H1 (cell line): ENCODE measurements around the gene FBXO2. TPM values are rescaled to one million over a fixed set of nuclear protein-coding genes. Genes with fewer than 3 reads are reported as not detected.

Source experiments
- CTCF ChIA-PET: fragments of 300-600 bp; sonication (Branson Sonifier 250); formaldehyde crosslinking; loops from one replicate; lab custom pipeline; 2021; ENCODE audit not compliant: partially characterized antibody; lab: Charles Lee
- POLR2A ChIA-PET: fragments of 300-600 bp; sonication (Branson Sonifier 250); formaldehyde crosslinking; loops from one replicate; lab custom pipeline; 2021; ENCODE audit warnings: inconsistent platforms; ENCODE audit not compliant: partially characterized antibody; lab: Charles Lee
- DNase-seq, 2 experiments: peaks; one replicate each; pipeline versions ENCODE4 v3.0.0 to v3.0.0-alpha.2; 2010 to 2022; ENCODE audit warnings: low spot score in 2 of 2, low read depth in 1 of 2, mixed read lengths in 1 of 2
- FAIRE-seq: peaks from 2 replicates; lab custom pipeline; 2011; peaks lifted over from hg19 to GRCh38; lab: Jason Lieb, UNC
- H2AFZ ChIP-seq: 2 replicates; pipeline ENCODE4 v1.8.1; 2012; ENCODE audit warnings: low read length, inconsistent platforms
- H2AK5ac ChIP-seq: 2 replicates; pipeline ENCODE4 v1.6.1; 2013; ENCODE audit warnings: low read depth, low read length
- H2BK120ac ChIP-seq: replicated peaks from 2 replicates; pipeline ENCODE3; 2013; ENCODE audit warnings: low read depth, low read length, inconsistent platforms
- H2BK12ac ChIP-seq: 2 replicates; pipeline ENCODE4 v1.6.1; 2013; ENCODE audit warnings: low read depth, low read length
- H2BK15ac ChIP-seq: 2 replicates; pipeline ENCODE4 v1.6.1; 2013; ENCODE audit warnings: low read length
- H2BK20ac ChIP-seq: 2 replicates; pipeline ENCODE4 v1.6.1; 2013; ENCODE audit warnings: low read length
- H2BK5ac ChIP-seq: 2 replicates; pipeline ENCODE4 v1.6.1; 2013; ENCODE audit warnings: low read depth, low read length
- H3K14ac ChIP-seq: 2 replicates; pipeline ENCODE4 v1.6.1; 2013; ENCODE audit warnings: inconsistent platforms; ENCODE audit not compliant: insufficient read length
- H3K18ac ChIP-seq: 2 replicates; pipeline ENCODE4 v1.6.1; 2013; ENCODE audit warnings: low read length; ENCODE audit errors: extremely low read depth
- H3K23ac ChIP-seq: 2 replicates; pipeline ENCODE4 v1.6.1; 2013; ENCODE audit warnings: inconsistent platforms; ENCODE audit not compliant: insufficient read length
- H3K23me2 ChIP-seq: 2 replicates; pipeline ENCODE4 v1.6.1; 2013; ENCODE audit warnings: low read depth, low read length
- H3K27ac ChIP-seq: 2 replicates; pipeline ENCODE4 v1.6.1; 2011; ENCODE audit warnings: low read depth, low read length, inconsistent platforms
- H3K27me3 ChIP-seq, 4 experiments: replicated peaks in 1 of 4; 1 replicate in 1 of 4; 2 replicates in 3 of 4; pipeline versions ENCODE4 v1.6.1 to v1.8.1; 2011 to 2013; ENCODE audit warnings: low read length in 3 of 4, mild to moderate bottlenecking in 3 of 4, inconsistent platforms in 2 of 4, mixed read lengths in 2 of 4, moderate library complexity in 1 of 4; ENCODE audit not compliant: control insufficient read depth in 3 of 4, insufficient read depth in 3 of 4; ENCODE audit errors: extremely low read depth in 1 of 4
- H3K36me3 ChIP-seq, 4 experiments: 2 replicates each; pipeline versions ENCODE4 v1.6.1 to v1.8.1; 2011 to 2013; ENCODE audit warnings: mild to moderate bottlenecking in 4 of 4, low read length in 3 of 4, moderate library complexity in 2 of 4, control low read depth in 1 of 4, inconsistent platforms in 1 of 4; ENCODE audit not compliant: insufficient read depth in 4 of 4, control insufficient read depth in 2 of 4
- H3K4ac ChIP-seq: replicated peaks from 2 replicates; pipeline ENCODE3; 2013; ENCODE audit warnings: low read length, low read depth, mixed read lengths, inconsistent platforms; ENCODE audit not compliant: insufficient read length
- H3K4me1 ChIP-seq, 4 experiments: replicated peaks in 1 of 4; 1 replicate in 1 of 4; 2 replicates in 3 of 4; pipeline versions ENCODE4 v1.6.1 to v1.8.1; 2011 to 2013; ENCODE audit warnings: low read length in 3 of 4, inconsistent platforms in 2 of 4, mixed read lengths in 1 of 4; ENCODE audit not compliant: insufficient read depth in 4 of 4, control insufficient read depth in 3 of 4
- H3K4me2 ChIP-seq, 2 experiments: 2 replicates each; pipeline versions ENCODE4 v1.6.1 to v1.8.1; 2011 to 2013; ENCODE audit warnings: low read depth in 2 of 2, low read length in 2 of 2, control low read depth in 1 of 2, inconsistent platforms in 1 of 2, mild to moderate bottlenecking in 1 of 2; ENCODE audit not compliant: insufficient read depth in 1 of 2
- H3K4me3 ChIP-seq, 4 experiments: fragments of 200-600, 300-600 bp in 1 of 4; sonication (generic), shearing (Covaris generic), sonication (Bioruptor Twin) in 1 of 4; 2 replicates each; pipeline versions ENCODE4 v1.5.1 to v1.8.1; 2011 to 2016; ENCODE audit warnings: low read length in 4 of 4, low read depth in 3 of 4, control low read depth in 2 of 4, inconsistent platforms in 2 of 4, mild to moderate bottlenecking in 2 of 4, mixed read lengths in 1 of 4, moderate library complexity in 1 of 4; ENCODE audit not compliant: insufficient read depth in 2 of 4; ENCODE audit errors: extremely low read depth in 1 of 4
- H3K56ac ChIP-seq: replicated peaks from 2 replicates; pipeline ENCODE3; 2013; ENCODE audit warnings: low read depth, mild to moderate bottlenecking, mixed read lengths, low read length, inconsistent platforms; ENCODE audit not compliant: insufficient read length
- H3K79me1 ChIP-seq: 2 replicates; pipeline ENCODE4 v1.6.1; 2013; ENCODE audit warnings: low read depth, low read length, control low read depth
- H3K79me2 ChIP-seq, 2 experiments: 2 replicates each; pipeline versions ENCODE4 v1.6.1 to v1.8.1; 2012 to 2013; ENCODE audit warnings: low read length in 2 of 2, mild to moderate bottlenecking in 2 of 2, inconsistent platforms in 1 of 2; ENCODE audit not compliant: insufficient read depth in 2 of 2, control insufficient read depth in 1 of 2
- H3K9ac ChIP-seq, 4 experiments: replicated peaks in 1 of 4; 1 replicate in 1 of 4; 2 replicates in 3 of 4; pipeline versions ENCODE4 v1.6.1 to v1.8.1; 2011 to 2013; ENCODE audit warnings: low read depth in 3 of 4, low read length in 3 of 4, control low read depth in 2 of 4, mild to moderate bottlenecking in 2 of 4, moderate library complexity in 2 of 4, inconsistent platforms in 1 of 4; ENCODE audit errors: extremely low read depth in 1 of 4
- H3K9me3 ChIP-seq, 2 experiments: 2 replicates each; pipeline versions ENCODE4 v1.6.1 to v1.8.1; 2012 to 2013; ENCODE audit warnings: mild to moderate bottlenecking in 2 of 2, moderate library complexity in 2 of 2, control low read depth in 1 of 2, inconsistent platforms in 1 of 2, low read depth in 1 of 2, low read length in 1 of 2, mixed read lengths in 1 of 2; ENCODE audit not compliant: insufficient read depth in 2 of 2
- H4K20me1 ChIP-seq, 2 experiments: replicated peaks in 1 of 2; 2 replicates each; pipeline versions ENCODE3 to v1.8.1; 2011 to 2013; ENCODE audit warnings: inconsistent platforms in 2 of 2, low read length in 2 of 2, mild to moderate bottlenecking in 1 of 2; ENCODE audit not compliant: insufficient read depth in 2 of 2, control insufficient read depth in 1 of 2
- H4K5ac ChIP-seq: 2 replicates; pipeline ENCODE4 v1.6.1; 2013; ENCODE audit warnings: low read length, low read depth, mixed read lengths, inconsistent platforms; ENCODE audit not compliant: insufficient read length
- H4K8ac ChIP-seq: 2 replicates; pipeline ENCODE4 v1.8.0; 2013; ENCODE audit warnings: mild to moderate bottlenecking, moderate library complexity, low read length, inconsistent platforms; ENCODE audit not compliant: insufficient read depth; ENCODE audit errors: extremely low read depth
- H4K91ac ChIP-seq: replicated peaks from 2 replicates; pipeline ENCODE3; 2013; ENCODE audit warnings: low read length, mixed read lengths, inconsistent platforms; ENCODE audit not compliant: insufficient read length
- CBX8 ChIP-seq: fragments of 300-800, 300-1000 bp; sonication (generic); IDR thresholded peaks from 2 replicates; pipeline ENCODE4 v1.7.1; 2016; ENCODE audit warnings: low read depth, low read length, borderline replicate concordance
- GTF2F1 ChIP-seq: IDR thresholded peaks from 2 replicates; pipeline ENCODE4 v1.6.1; 2012; ENCODE audit warnings: low read depth, low read length, improper control_type of control experiment, borderline replicate concordance
- SP2 ChIP-seq: IDR thresholded peaks from 2 replicates; pipeline ENCODE4 v1.6.1; 2012; ENCODE audit warnings: mild to moderate bottlenecking, low read length, inconsistent platforms
- TEAD4 ChIP-seq: IDR thresholded peaks from 2 replicates; pipeline ENCODE4 v1.6.1; 2012; ENCODE audit warnings: low read depth, low read length, inconsistent platforms, mixed read lengths
- WGBS, 2 experiments: shearing (Covaris generic) in 1 of 2; methylation state at CpG; one replicate each; pipeline versions ENCODE4 v1.1.6 to v1.1.7; 2013 to 2015; ENCODE audit warnings: low lambda C conversion rate in 2 of 2, mixed read lengths in 2 of 2, inconsistent platforms in 1 of 2, low coverage in 1 of 2, missing lambda C conversion rate in 1 of 2; ENCODE audit not compliant: insufficient replicate concordance in 2 of 2, insufficient coverage in 1 of 2, insufficient read length in 1 of 2; ENCODE audit errors: extremely low coverage in 1 of 2, missing lambda C conversion rate in 1 of 2; 5-methylcytosine and 5-hydroxymethylcytosine counted together
- polyA plus RNA-seq, 7 experiments: library from polyadenylated mRNA; depleted of rRNA in 3 of 7; stranded (reverse) in 5 of 7; unstranded in 2 of 7; fragments of >200 nt in 5 of 7; fragments of 200-250 nt in 2 of 7; gene quantifications; 1 replicate in 5 of 7; 2 replicates in 1 of 7; 4 replicates in 1 of 7; pipeline versions ENCODE4 v1.2.1 to v1.2.3, GENCODE V29; 2011 to 2013; ENCODE audit warnings: missing spikeins in 2 of 7, mixed read lengths in 2 of 7
- total RNA-seq: library from RNA; stranded (reverse); fragmentation: NEBNext Ultra II Directional; extraction: Animal tissue kit (Norgen Biotek cat#: 25700); gene quantifications from 2 replicates; pipeline ENCODE4 v1.2.1, GENCODE V29; 2021

The FBXO2 gene
- total and polyA plus RNA-seq, 2 of the 8 experiments (the other 6 are each of a cell fraction or from before 2014, with no cell fraction given) = 51.3 to 57.9 TPM

- 0 out of 2 replicates have a peak overlapping the region, but pooled peaks have one; percentile 25 for H2BK15ac ChIP-seq
- H4K20me1 ChIP-seq = peaks cover 0 to 7% of the 10 kb centered on the region in 2 experiments
- CTCF ChIA-PET = interaction anchor here (0.6 to 2.3 kb wide), 11 partner anchors 9 to 66 kb away, joined by 3 to 7 read pairs (median 4); partner anchors contain the start of gene DRAXIN
- no peak overlapping the region for H3K23ac ChIP-seq
- no peak overlapping the region for H3K56ac ChIP-seq
- H3K9ac ChIP-seq = no peak overlapping the region
- H3K4me1 ChIP-seq = peaks cover 6 to 37% (median 27%) of the 10 kb centered on the region in 4 experiments
- H3K27ac ChIP-seq = no peak overlapping the region
- H3K36me3 ChIP-seq = peaks cover 0 to 6% (median 0%) of the 10 kb centered on the region in 4 experiments; a peak in 1 of 8 replicates
- FAIRE-seq (no peak), DNase-seq (peak in 1 of 2 experiments; percentile 58)
- H2BK20ac ChIP-seq = peak overlapping the region; percentile 73; the same call in 1 of the 2 replicates
- H4K91ac ChIP-seq = peak overlapping the region; percentile 5
- peaks cover 6% of the 10 kb centered on the region for H3K23me2 ChIP-seq
- H3K18ac ChIP-seq = peak overlapping the region; percentile 36
- H2BK12ac ChIP-seq = peak overlapping the region; percentile 62; the same call in 1 of the 2 replicates
- no peak overlapping the region for H3K14ac ChIP-seq
- no peak for TF ChIP-seq GTF2F1
- TF ChIP-seq TEAD4 = 0 out of 2 replicates have a peak, but pooled peaks have one; percentile 13
- TF ChIP-seq SP2 = no peak
- TF ChIP-seq CBX8 = no peak
- TF ChIP-seq, all 59 proteins: peak for 1
- H3K9me3 ChIP-seq = no peaks in the 10 kb centered on the region
- no peak overlapping the region for H4K8ac ChIP-seq
- peaks cover 6 to 15% of the 10 kb centered on the region in 2 experiments; a peak in 2 of 4 replicates for H3K79me2 ChIP-seq
- H2BK5ac ChIP-seq = peak overlapping the region; percentile 77; the same call in 1 of the 2 replicates
- peaks cover 9% of the 10 kb centered on the region for H3K79me1 ChIP-seq
- H3K4me2 ChIP-seq = peak overlapping the region; percentile 14 to 43; a peak in 3 of 4 replicates
- H3K4ac ChIP-seq = no peak overlapping the region
- no peak overlapping the region for H2AFZ ChIP-seq
- POLR2A ChIA-PET = interaction anchor here (0.8 to 32.0 kb wide), 8 partner anchors 10 to 209 kb away, joined by 3 to 1025 read pairs (median 4); partner anchors contain the start of genes AGTRAP, DRAXIN, FBXO6 and MAD2L2
- H3K27me3 ChIP-seq = no peaks in the 10 kb centered on the region; a peak in 1 of 7 replicates
- H4K5ac ChIP-seq = no peak overlapping the region
- 0 out of 2 replicates have a peak overlapping the region, but pooled peaks have one; percentile 87 for H2AK5ac ChIP-seq
- no peak overlapping the region; a peak in 1 of 8 replicates for H3K4me3 ChIP-seq
- no peak overlapping the region for H2BK120ac ChIP-seq
- WGBS, 2 experiments = 78% methylated on average over 31 of the region's 34 CpGs; no CpG with 5 or more reads in 1 of the 2 experiments
Measured at GRCh38 chr1:11700601-11701467, 46.6 kb upstream of the FBXO2 start.
